Frontal cortex (tissue), 4 donors: ENCODE measurements around the gene MZT2A. TPM values are rescaled to one million over a fixed set of nuclear protein-coding genes. Genes with fewer than 3 reads are reported as not detected.
"Not testable (repeated sequence)": the region's sequence is repeated elsewhere in the genome, so short reads cannot be mapped to it uniquely, and the experiment has no call there.

Experiments used
- DNase-seq, 2 donors: peaks; one replicate each; pipeline ENCODE4 v3.0.0; 2012; ENCODE audit warnings: low spot score in 2 of 2
- FAIRE-seq: peaks from 2 replicates; lab custom pipeline; 2012; peaks lifted over from hg19 to GRCh38; lab: Jason Lieb, UNC
- total RNA-seq: library from RNA; depleted of rRNA; stranded (reverse); fragments of >200 nt; gene quantifications from one replicate; pipeline ENCODE4 v1.2.3, GENCODE V29; 2014
- donor health status: control.
- donor health status: control.
- donor health status: control.

MZT2A gene
- total RNA-seq, 1 donor from 2014 or later = 40.4 TPM

DNA sequence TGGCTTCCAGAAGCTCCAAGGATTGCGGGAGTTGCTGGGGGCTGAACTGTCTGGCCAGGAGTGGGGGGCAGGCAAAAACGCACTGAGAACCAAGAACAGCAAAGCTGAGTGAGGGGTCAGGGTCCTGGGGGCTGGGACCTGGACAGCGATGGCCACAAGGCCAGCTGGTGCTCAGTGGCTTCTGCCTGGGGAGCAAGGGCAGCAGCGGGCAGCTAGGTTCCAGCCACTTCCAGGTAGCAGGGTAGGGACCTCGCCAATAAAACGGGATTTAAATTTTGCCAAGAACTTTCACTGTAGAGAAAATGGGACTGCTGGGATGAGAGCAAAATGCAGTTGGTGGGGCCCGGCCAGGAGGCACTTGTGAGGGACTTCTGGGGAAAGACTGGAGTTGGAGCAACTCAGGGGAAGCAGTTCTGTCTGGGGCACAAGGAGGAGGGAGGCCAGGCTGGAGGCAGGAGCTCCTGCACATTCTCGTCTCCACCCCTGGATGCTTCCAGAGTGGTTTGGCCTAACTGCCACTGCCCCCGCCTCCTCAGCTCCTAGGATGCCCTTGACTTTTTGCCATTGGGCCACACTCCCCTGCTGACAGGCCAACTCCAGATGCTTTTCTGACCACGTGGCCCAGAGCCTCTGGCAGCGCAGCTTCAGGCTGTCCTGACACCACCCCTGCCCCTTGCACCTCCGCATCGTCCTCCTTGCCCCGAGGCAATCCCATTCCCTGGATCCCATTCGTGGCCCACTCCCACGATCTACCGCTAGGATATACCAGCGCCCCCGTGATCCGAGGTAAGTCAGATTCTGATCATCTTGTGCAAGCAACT, 30.0 kb upstream of the MZT2A start:
- DNase-seq (no peak), FAIRE-seq (no peak)

DNA sequence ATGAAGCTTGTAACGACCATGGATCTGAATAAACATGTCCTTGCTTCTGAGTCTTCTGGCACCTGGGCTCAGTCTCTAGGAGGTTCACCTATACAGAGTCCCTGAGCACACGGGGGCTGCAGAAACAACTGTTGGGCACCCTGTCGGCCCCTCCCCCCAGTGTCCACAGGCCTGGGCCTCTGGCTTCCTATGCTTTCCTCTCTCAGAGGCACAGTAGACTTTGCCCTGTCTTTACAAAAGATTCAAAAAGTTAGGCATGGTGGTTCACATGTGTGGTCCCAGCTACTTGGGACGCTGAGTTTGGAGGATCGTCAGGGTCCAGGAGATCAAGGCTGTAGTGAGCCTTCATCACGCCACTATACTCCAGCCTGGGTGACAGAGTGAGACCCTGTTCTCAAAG, 29.3 kb upstream of the MZT2A start:
- not testable (repeated sequence) for DNase-seq, FAIRE-seq

DNA sequence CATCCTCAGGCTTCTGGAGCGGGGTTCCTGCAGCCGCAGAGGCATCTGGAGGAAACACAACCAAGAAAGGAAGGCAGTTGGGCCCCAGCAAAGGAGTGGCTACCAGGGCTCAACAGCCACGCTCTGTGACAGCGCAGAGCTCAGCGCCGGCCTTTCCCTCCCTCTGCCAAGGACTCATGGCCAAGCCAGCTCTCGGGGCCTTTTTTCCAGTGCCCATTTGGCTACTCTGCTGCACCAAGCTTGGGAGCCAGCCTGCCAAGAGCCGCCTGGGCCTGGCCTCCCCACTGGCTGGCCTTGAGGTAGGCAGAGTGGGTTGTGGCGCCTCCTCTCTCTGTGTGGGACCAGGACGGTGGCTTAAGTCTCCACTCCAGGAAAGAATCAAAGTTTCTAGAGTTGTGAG, 28.3 kb upstream of the MZT2A start:
- FAIRE-seq (no peak), DNase-seq (no peak)

DNA sequence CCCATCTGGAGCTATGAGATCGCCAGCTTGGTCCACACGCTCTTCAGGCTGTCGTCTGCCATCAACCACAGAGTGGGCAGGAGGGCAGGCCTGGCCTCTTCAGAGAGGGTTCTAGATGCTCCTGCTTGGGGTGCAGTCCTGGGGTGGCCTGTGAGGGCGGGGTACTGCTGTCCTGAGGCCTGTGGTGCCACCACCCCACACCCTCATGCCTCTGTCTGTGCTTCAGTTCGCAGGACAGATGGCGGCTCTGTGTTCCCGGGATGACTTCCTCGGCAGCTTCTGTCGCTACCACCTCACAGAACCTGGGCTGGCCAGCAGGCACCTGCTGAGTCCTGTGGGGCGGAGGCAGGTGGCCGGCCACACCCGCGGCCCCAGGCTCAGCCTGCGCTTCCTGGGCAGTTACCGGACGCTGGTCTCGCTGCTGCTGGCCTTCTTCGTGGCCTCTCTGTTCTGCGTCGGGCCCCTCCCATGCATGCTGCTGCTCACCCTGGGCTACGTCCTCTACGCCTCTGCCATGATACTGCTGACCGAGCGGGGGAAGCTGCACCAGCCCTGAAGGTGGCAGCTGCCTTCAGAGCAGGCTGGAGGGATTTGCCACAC, 27.8 kb upstream of the MZT2A start:
- not testable (repeated sequence) for DNase-seq, FAIRE-seq

DNA sequence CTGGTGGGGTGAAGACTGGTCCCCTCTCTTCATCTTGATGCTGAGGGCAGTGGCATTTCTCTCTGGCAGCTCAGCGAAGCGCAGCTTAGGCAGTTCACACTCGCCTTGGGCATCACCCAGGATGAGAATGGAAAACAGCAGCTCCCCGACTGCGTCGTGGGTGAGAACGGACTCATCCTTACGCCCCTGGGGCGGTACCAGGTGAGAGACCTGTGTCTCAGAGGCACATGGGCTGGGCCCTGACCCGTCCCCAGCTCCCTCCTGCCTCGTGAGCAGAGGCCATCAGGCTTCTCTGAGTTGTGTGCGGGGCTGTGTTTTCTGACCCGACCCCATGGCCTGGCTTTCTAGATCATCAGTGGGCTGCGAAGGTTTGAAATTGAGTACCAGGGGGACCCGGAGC, 27.3 kb upstream of the MZT2A start:
- FAIRE-seq (no peak), DNase-seq (no peak)

DNA sequence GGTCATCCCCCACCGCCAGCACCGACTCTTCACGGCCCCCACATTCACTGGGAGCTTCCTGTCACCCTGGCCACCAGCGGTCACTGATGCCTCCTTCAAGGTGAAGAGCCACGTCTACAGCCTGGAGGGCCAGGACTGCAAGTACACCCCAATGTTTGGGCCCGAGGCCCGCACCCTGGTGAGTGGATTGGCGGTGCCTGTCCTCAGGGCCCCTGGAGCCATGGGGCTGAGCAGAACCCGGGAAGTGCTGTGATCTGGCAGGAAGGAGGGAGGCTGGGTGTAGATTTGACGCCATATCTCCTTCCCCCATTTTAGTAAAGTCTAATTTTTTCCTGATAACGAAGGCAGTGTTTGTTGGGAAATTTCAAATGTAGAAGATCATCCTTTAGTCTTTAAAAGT, 26.3 kb upstream of the MZT2A start:
- FAIRE-seq, DNase-seq: not testable (repeated sequence)

DNA sequence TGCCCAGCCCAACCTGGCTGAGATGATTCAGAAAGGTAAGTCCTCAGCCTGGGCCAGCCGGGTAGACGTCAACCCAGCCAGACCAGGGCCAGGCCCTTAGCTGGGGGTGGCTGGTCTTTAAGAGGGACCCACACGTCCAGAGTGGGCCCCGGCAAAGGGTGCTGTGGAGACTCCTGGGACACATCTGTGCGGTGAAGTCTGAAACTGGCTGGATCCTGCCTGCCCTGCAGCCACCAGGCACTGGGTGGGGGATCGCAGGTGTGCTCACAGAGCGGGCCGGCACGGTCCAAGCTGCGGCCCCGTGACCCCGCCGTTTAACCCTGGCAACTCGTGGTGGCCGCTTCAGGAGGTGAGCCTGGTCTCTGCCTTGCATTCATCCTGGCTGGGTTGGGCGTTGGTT, 25.7 kb upstream of the MZT2A start:
- not testable (repeated sequence) for FAIRE-seq, DNase-seq

DNA sequence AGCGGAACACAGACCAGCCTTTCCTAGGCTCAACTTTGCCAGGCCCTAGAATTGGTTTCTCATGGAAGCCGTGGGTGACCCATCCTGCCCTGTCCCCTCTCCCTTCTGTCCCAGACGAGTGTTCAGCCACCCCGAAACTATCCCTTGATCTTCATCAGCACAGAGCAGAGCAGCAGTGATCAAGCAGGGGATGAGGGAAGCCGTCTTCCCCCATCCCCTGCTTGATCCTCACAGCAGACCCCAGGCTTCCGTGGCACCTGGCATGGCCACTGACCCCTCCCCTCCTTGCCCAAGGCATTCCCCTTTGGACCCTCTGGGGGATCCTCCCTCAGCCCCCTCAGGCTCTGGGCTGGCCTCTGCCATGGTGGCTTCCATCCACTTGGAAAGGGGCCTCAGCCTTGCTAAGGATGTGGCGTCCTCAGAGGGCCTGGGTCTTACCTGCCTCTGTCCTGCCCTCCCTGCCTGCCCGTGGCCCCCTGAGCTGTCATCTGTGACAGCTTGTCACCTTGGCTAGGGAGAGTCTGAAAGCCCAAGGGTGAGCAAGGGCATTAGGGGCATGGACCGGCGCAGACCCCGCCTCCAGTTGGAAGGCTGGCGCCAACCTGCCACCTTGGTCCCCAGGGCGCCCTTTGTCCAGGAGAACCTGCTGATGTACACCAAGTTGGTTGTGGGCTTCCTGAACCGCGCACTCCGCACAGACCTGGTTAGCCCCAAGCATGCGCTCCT, 25.1 kb upstream of the MZT2A start:
- FAIRE-seq (no peak), DNase-seq (no peak)

DNA sequence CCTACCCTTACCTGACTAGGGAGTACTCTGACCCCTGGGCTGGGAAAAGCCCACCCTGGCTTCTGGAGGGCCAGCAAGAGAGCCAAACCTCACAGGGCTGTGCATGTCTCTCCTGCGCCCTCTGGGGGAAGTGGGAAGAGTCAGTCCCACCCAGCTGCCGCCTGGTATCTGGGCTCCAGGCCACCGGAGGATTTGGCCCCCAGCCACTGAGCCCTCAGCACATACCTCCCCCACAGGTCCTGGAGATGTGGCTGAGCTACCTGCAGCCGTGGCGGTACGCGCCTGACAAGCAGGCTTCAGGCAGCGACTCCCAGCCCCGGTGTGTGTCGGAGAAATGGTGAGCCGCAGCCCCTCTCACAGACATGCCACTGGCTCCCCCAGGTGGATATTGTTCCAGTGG, 24.4 kb upstream of the MZT2A start:
- not testable (repeated sequence) for DNase-seq, FAIRE-seq

DNA sequence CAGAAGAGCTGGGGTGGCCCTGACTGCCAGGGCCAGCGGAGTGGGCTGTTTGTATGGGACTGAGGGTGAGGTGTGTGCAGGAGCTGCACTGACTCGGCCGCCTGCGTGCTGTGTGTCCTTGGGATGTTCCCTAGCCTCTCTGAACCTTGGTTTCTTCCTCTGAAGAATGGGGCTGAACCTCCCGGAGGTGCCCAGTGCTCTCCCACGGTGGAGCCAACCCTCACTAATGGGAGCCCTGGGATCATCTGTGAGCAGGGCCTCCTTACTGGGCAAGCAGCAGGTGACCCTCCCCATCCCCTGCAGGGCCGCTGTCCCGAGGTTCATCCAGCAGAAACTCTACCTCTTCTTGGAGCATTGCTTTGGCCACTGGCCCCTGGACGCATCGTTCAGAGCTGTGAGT, 23.8 kb upstream of the MZT2A start:
- FAIRE-seq (no peak), DNase-seq (no peak)

DNA sequence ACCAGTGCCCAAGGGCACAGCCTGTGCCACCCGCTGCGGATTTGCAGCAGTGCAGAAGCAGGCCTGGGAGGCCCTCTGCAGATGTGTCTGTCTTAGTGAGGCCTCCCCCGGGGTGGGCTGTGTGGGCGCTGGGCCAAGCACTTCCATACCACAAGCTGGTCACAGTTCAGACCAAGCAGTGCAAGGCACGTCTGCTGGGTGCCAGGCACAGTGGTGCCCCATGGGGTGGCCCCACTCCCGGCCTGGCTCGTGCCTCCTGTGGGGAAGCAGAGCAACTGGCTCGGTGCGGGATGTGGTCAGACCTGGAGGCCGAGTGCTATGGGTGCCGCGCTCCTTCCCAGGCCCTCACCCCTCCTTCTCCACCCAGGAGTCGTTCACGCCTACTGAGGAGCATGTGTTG, 23.0 kb upstream of the MZT2A start:
- not testable (repeated sequence) for DNase-seq, FAIRE-seq

DNA sequence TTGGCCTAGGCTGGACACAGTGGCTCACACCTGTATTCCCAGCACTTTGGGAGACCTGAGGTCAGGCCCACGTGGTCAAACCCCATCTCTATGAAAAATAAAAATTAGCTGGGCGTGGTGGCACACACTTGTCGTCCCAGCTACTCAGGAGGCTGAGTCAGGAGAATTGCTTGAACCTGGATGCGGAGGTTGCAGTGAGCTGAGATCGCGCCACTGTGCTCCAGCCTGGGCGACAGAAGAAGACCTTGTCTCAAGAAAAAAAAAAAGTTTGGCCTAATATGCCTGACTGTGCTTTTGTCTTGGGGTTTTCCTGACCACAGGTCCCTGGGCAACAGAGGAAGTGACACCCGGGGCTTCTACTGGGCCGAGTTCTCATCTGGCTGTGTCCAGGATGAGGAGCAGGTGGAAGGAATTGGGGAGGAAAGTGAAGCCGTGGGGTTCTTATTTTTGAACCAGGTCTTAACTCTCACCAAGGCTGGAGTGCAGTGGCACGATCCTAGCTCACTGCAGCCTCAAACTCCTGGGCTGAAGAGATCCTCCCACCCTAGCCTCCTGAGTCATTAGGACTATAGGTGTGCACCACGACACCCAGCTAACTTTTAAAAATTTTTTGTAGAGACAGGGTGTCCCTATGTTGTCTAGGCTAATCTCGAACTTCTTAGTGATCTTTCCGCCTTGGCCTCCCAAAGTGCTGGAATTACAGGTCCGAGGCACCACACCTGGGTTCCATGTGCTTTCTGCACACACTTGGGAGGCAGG, 22.4 kb upstream of the MZT2A start:
- DNase-seq, FAIRE-seq: not testable (repeated sequence)

DNA sequence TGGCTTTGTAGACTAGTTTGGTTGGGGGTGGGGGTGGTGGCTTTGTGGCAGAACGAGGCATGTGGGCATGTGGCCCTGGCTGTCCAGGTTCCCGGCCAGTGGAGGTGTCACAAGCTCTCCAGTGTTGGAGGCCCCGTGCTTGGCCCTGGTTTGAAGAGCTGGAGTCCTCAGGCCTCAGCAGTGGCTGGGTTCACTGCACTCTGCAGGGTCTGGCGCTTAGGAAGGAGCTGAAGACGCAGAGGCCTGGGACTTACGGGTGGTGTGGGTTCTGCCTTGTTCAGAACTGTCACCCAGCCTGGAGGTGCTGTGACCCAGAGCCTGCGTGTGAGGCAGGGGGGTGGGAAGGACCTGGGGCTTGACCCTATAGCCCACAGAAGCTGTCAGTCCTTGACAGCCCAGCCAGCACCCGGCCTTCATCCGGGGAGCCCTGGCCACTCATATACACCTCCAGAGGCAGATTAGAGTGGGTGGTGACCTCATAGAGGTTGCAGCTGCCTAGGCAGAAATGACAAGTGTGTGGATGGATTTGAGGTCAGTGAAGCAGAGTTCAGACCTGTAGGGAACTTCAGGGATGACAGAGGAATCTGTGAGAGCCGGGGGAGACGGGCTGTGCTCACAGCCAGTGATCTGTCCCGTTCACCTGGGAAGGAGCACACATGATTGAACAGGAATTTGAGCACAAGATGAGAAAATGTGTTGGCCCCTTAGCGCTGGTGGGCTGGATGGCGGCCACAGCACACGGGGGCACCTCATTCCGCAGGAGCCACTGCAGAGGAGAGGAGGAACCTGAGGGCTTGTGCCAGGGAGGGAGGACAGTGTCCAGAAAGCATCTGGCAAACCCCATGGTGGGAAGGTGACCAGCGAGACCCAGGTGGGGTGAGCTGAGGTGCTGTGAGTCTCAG, 20.0 kb upstream of the MZT2A start:
- not testable (repeated sequence) for DNase-seq, FAIRE-seq

DNA sequence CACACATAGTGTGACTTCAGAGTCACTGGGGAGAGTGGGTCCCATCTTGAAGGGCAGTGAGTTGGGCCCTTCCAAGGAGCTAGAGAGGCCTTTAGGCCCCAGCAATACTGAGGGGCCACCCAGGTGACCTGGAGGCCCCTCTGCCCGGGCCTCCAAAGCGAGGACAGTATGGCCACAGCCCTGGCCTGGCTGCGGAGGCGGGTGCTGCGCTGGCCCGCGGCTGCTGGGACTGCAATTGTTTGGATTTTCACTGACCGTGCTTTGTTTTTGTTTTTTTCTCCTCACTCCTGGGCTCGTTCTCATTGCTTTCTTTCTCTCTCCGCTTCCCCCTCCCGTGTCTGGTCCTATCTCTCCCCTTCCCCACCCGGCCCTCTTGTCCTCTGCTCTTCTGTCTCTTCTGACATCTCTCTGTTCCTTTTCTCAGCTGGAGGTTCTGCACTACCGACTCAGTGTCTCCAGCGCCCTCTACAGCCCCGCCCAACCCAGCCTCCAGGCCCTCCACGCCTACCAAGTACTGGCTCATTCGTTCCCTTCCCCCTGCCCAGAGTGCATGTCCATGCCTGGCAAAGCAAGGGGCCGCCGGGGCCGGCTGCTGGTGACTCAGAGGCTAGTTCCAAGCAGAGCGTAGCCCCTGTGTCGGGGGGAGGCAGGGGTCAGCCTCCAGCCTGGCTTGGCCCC, 19.2 kb upstream of the MZT2A start:
- not testable (repeated sequence) for DNase-seq, FAIRE-seq

DNA sequence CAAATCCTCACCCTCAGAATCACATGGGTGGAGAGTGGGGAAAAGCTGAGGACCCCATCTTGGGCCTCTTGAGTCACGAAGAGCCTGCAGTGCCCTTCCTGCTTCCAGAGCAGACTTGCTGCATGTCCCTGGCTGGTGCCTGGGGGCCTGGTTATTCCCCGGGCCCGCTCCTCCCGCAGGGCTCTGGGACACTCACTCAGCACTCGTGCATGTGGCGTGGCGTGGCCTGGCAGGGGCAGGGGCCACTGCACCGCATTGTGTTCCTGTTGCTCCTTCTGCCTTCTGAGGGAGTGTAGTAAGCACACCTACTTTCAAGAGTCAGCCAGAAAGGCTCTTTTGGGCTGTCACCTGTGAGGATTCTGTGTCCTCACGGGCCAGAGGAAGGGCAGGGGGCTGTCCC, 17.4 kb upstream of the MZT2A start:
- DNase-seq (no peak), FAIRE-seq (no peak)

DNA sequence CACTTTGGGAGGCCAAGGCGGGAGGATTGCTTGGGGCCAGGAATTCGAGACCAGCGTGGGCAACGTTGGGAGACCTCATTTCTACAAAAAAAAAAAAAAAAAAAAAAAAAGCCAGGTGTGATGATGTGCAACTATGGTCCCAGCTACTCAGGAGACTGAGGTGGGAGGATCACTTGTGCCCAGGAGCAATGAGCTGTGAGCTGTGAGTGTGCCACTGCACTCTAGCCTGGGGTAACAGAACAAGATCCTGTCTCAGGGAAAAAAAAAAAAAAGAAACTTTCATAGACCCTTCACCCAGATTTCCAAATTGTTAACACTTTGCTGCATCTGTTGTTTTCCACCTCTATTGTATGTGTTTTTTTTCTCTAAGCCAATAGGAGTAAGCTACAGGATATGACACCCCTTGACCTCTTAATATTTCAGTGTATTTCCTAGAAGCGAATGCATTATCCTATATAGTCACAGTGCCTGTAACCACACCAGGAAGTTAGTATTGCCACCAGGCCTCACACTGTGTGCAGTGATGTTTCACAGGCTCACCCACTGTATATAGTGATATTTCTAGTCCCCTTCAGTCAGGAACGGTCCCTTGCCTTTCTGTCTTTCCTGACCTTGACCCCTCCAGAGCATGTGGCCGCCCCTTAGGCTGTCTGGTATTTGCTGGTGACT, 12.0 kb upstream of the MZT2A start:
- FAIRE-seq, DNase-seq: not testable (repeated sequence)

DNA sequence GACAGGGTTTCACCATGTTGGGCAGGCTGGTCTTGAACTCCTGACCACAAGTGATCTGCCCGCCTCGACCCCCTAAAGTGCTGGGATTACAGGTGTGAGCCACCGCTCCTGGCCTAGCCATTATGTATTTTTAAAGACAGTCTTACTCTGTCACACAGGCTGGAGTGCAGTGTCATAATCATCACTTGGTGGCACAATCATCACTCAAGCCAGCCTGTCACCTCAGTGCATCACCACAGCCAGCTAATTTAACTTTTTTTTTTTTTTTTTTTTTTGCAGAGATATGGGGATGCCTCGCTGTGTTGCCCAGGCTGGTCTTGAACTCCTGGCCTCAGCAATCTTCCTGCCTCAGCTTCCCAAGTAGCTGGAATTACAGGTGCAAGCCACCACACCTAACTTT, 11.4 kb upstream of the MZT2A start:
- FAIRE-seq, DNase-seq: not testable (repeated sequence)
